A549 (cell line): ENCODE data around the gene ATP10B. TPM values are rescaled to one million over a fixed set of nuclear protein-coding genes. Genes with fewer than 3 reads are reported as not detected.

Experiments
- ATAC-seq, 2 experiments: fragments of 200-7000 bp in 1 of 2; fragments of >200 bp in 1 of 2; cut with Nextera tagmentation in 1 of 2; cut with Tn5 transposase in 1 of 2; 3 replicates each; pipeline versions ENCODE4 v1.8.0 to v1.9.1; 2018 to 2020; ENCODE audit warnings: mild to moderate bottlenecking in 1 of 2, moderate library complexity in 1 of 2
- CTCF ChIA-PET: fragments of 300-600 bp; sonication (Branson Sonifier 250); formaldehyde crosslinking; extraction: SDS; loops from one replicate; lab custom pipeline; 2021; ENCODE audit warnings: antibody characterized with exemption, inconsistent platforms; lab: Yijun Ruan, JAX
- POLR2A ChIA-PET: fragments of 350-600 bp; formaldehyde crosslinking; extraction: SDS; loops from one replicate; lab custom pipeline; 2021; ENCODE audit warnings: antibody characterized with exemption, inconsistent platforms; lab: Yijun Ruan, JAX
- DNase-seq, 2 experiments: peaks; one replicate each; pipeline versions ENCODE4 v3.0.0 to v3.0.0-alpha.2; 2011 to 2016; ENCODE audit warnings: low read depth in 1 of 2, low spot score in 1 of 2
- FAIRE-seq: peaks from 2 replicates; lab custom pipeline; 2011; peaks lifted over from hg19 to GRCh38; lab: Jason Lieb, UNC
- H3K27ac ChIP-seq, 2 experiments: fragments of >200 bp; sonication (Bioruptor Twin); formaldehyde crosslinking; 3 replicates each; pipeline ENCODE4 v1.5.1; 2016 to 2017
- H3K4me1 ChIP-seq: fragments of >200 bp; sonication (Bioruptor Twin); formaldehyde crosslinking; 3 replicates; pipeline ENCODE4 v1.6.1; 2016
- H3K4me2 ChIP-seq: fragments of >200 bp; sonication (Bioruptor Twin); formaldehyde crosslinking; 3 replicates; pipeline ENCODE4 v1.6.1; 2016
- H3K4me3 ChIP-seq: fragments of >200 bp; sonication (Bioruptor Twin); formaldehyde crosslinking; 3 replicates; pipeline ENCODE4 v1.5.1; 2016
- H3K9me3 ChIP-seq: fragments of >200 bp; sonication (Bioruptor Twin); formaldehyde crosslinking; 3 replicates; pipeline ENCODE4 v1.6.1; 2016
- CBX8 ChIP-seq: fragments of 200-600 bp; sonication (generic); IDR thresholded peaks from 2 replicates; pipeline ENCODE4 v1.6.1; 2016
- CHD2 ChIP-seq: fragments of 150-350 bp; IDR thresholded peaks from 2 replicates; pipeline ENCODE4 v1.6.1; 2014; ENCODE audit warnings: low read length; ENCODE audit not compliant: partially characterized antibody
- EHF ChIP-seq: fragments of 250-450 bp; sonication (Bioruptor Pico); IDR thresholded peaks from 2 replicates; pipeline ENCODE4 v1.5.0; 2020; ENCODE audit warnings: mild to moderate bottlenecking
- EHMT2 ChIP-seq: fragments of 200-600 bp; sonication (generic); IDR thresholded peaks from 2 replicates; pipeline ENCODE4 v1.6.1; 2016; ENCODE audit warnings: antibody characterized with exemption, low read depth, mild to moderate bottlenecking, moderate library complexity
- GATA3 ChIP-seq: IDR thresholded peaks from 2 replicates; pipeline ENCODE4 v1.6.1; 2012; ENCODE audit warnings: borderline replicate concordance
- HOXA7 ChIP-seq: fragments of 250-450 bp; sonication (Bioruptor Pico); IDR thresholded peaks from 2 replicates; pipeline ENCODE4 v1.5.0; 2020; ENCODE audit warnings: mild to moderate bottlenecking, moderate library complexity
- HOXB5 ChIP-seq: fragments of 250-450 bp; sonication (Bioruptor Pico); IDR thresholded peaks from 2 replicates; pipeline ENCODE4 v1.5.0; 2020; ENCODE audit warnings: mild to moderate bottlenecking, moderate library complexity
- KDM1A ChIP-seq: fragments of 200-600 bp; sonication (generic); IDR thresholded peaks from 2 replicates; pipeline ENCODE4 v1.6.1; 2016; ENCODE audit warnings: low read depth, mild to moderate bottlenecking
- KDM5A ChIP-seq: fragments of 200-600 bp; sonication (generic); IDR thresholded peaks from 2 replicates; pipeline ENCODE4 v1.6.1; 2016; ENCODE audit warnings: antibody characterized with exemption, mild to moderate bottlenecking
- MYC ChIP-seq: IDR thresholded peaks from 2 replicates; pipeline ENCODE4 v1.6.1; 2012; ENCODE audit warnings: mild to moderate bottlenecking, inconsistent platforms, low read length, improper control_type of control experiment, borderline replicate concordance
- NR3C1 ChIP-seq: fragments of >200 bp; sonication (Bioruptor Twin); formaldehyde crosslinking; IDR thresholded peaks from 3 replicates; pipeline ENCODE4 v1.6.1; 2017
- POLR2AphosphoS2 ChIP-seq: conservative IDR thresholded peaks from 2 replicates; pipeline ENCODE4 v1.6.1; 2012; ENCODE audit warnings: low read length, improper control_type of control experiment, inconsistent platforms
- RAD21 ChIP-seq, 2 experiments: fragments of >200 bp in 1 of 2; sonication (Bioruptor Twin) in 1 of 2; formaldehyde crosslinking in 1 of 2; IDR thresholded peaks in 1 of 2; conservative IDR thresholded peaks in 1 of 2; 2 replicates in 1 of 2; 3 replicates in 1 of 2; pipeline ENCODE4 v1.6.1; 2012 to 2018; ENCODE audit warnings: inconsistent platforms in 1 of 2
- RARB ChIP-seq: fragments of 250-450 bp; sonication (Bioruptor Pico); IDR thresholded peaks from 2 replicates; pipeline ENCODE4 v1.8.0; 2021; ENCODE audit warnings: mild to moderate bottlenecking, moderate library complexity
- RNF2 ChIP-seq: fragments of 200-600 bp; sonication (generic); IDR thresholded peaks from 2 replicates; pipeline ENCODE4 v1.6.1; 2016; ENCODE audit warnings: low read depth, mild to moderate bottlenecking, antibody characterized with exemption, moderate library complexity, borderline replicate concordance
- SREBF2 ChIP-seq: fragments of 450-650 bp; IDR thresholded peaks from 2 replicates; pipeline ENCODE4 v1.6.1; 2014; ENCODE audit warnings: mild to moderate bottlenecking, moderate library complexity
- TFCP2L1 ChIP-seq: fragments of 250-450 bp; sonication (Bioruptor Pico); IDR thresholded peaks from 2 replicates; pipeline ENCODE4 v1.5.0; 2021; ENCODE audit warnings: mild to moderate bottlenecking
- ZSCAN20 ChIP-seq: fragments of 250-450 bp; sonication (Bioruptor Pico); IDR thresholded peaks from 2 replicates; pipeline ENCODE4 v1.8.0; 2022; ENCODE audit warnings: mild to moderate bottlenecking, moderate library complexity
- WGBS: methylation state at CpG from one replicate; pipeline ENCODE4 v1.1.6; 2017; ENCODE audit errors: missing lambda C conversion rate; 5-methylcytosine and 5-hydroxymethylcytosine counted together
- polyA plus RNA-seq, 4 experiments: library from polyadenylated mRNA; depleted of rRNA in 3 of 4; stranded (reverse); fragments of >200 nt; fragmentation: RNase III in 1 of 4; extraction: RNeasy Plus Mini Kit Qiagen cat#74134 plus additional on column Dnase treatment in 1 of 4; gene quantifications; 2 replicates in 3 of 4; 3 replicates in 1 of 4; pipeline ENCODE4 v1.2.3, GENCODE V29; 2011 to 2017
- TF ChIP-seq, protein P1 (sequence below): fragments of 250-450 bp; sonication (Bioruptor Pico); IDR thresholded peaks from 2 replicates; pipeline ENCODE4 v1.5.0; 2021; ENCODE audit warnings: mild to moderate bottlenecking, moderate library complexity, borderline replicate concordance
- TF ChIP-seq, protein P2 (sequence below): fragments of 200-600 bp; sonication (generic); IDR thresholded peaks from 2 replicates; pipeline ENCODE4 v1.6.1; 2016; ENCODE audit warnings: antibody characterized with exemption, mild to moderate bottlenecking, moderate library complexity
- TF ChIP-seq, protein P3 (sequence below): fragments of >200 bp; sonication (Bioruptor Twin); formaldehyde crosslinking; IDR thresholded peaks from 2 replicates; pipeline ENCODE4 v1.6.1; 2016
- TF ChIP-seq, protein P4 (sequence below): fragments of 450-650 bp; IDR thresholded peaks from 2 replicates; pipeline ENCODE4 v1.6.1; 2014; ENCODE audit warnings: antibody characterized with exemption
- TF ChIP-seq, protein P5 (sequence below): IDR thresholded peaks from 2 replicates; pipeline ENCODE4 v1.6.1; 2012

Gene ATP10B
- polyA plus RNA-seq, 2 of the 4 experiments (the other 2 are of a cell fraction), result not detected

DNA sequence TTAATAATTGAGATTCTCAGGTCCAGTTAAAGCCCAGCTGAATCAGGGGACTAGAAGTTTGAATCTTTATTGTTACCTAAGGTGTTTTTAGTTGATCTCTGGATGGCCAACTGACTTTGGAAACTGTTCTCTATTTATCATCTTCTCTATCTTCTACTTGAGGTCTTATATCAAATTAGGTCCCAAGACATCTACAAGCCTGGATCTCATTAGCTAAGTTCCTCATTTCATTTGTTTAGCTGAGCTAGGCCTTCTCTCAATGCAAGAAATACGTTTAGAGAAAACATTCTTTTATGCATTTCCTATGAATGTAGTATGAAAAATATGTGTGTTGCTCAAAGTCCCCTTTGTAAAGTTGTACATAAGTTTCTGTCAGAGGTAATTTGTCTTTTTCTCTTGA is 233.7 kb downstream of the ATP10B start:
- no peak for FAIRE-seq
- Histone ChIP-seq H3K4me1 (no peaks in the 10 kb centered on the region), H3K9me3 (no peaks in the 10 kb centered on the region), H3K27ac (no peak overlapping the region), H3K4me2 (no peak overlapping the region), H3K4me3 (no peak overlapping the region)
- ChIA-PET POLR2A (no interaction called here), CTCF (no interaction called here)
- 0% methylated on average over 1 of the region's 1 CpG for WGBS
- no peak for ATAC-seq
- no peak for TF ChIP-seq HOXB5 (CRISPR knock-in tag)
- TF ChIP-seq EHF, result no peak
- no peak for TF ChIP-seq ZSCAN20
- TF ChIP-seq RARB (CRISPR knock-in tag), result no peak
- no peak for TF ChIP-seq NR3C1
- TF ChIP-seq, protein P1, sequence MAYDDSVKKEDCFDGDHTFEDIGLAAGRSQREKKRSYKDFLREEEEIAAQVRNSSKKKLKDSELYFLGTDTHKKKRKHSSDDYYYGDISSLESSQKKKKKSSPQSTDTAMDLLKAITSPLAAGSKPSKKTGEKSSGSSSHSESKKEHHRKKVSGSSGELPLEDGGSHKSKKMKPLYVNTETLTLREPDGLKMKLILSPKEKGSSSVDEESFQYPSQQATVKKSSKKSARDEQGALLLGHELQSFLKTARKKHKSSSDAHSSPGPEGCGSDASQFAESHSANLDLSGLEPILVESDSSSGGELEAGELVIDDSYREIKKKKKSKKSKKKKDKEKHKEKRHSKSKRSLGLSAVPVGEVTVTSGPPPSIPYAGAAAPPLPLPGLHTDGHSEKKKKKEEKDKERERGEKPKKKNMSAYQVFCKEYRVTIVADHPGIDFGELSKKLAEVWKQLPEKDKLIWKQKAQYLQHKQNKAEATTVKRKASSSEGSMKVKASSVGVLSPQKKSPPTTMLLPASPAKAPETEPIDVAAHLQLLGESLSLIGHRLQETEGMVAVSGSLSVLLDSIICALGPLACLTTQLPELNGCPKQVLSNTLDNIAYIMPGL (CRISPR knock-in tag), result no peak
- no peak for TF ChIP-seq RAD21 (conservative IDR thresholded peaks at IDR 0.05 in 1 of 2, IDR thresholded peaks at IDR 0.05 in 1 of 2)
- TF ChIP-seq, protein P2, sequence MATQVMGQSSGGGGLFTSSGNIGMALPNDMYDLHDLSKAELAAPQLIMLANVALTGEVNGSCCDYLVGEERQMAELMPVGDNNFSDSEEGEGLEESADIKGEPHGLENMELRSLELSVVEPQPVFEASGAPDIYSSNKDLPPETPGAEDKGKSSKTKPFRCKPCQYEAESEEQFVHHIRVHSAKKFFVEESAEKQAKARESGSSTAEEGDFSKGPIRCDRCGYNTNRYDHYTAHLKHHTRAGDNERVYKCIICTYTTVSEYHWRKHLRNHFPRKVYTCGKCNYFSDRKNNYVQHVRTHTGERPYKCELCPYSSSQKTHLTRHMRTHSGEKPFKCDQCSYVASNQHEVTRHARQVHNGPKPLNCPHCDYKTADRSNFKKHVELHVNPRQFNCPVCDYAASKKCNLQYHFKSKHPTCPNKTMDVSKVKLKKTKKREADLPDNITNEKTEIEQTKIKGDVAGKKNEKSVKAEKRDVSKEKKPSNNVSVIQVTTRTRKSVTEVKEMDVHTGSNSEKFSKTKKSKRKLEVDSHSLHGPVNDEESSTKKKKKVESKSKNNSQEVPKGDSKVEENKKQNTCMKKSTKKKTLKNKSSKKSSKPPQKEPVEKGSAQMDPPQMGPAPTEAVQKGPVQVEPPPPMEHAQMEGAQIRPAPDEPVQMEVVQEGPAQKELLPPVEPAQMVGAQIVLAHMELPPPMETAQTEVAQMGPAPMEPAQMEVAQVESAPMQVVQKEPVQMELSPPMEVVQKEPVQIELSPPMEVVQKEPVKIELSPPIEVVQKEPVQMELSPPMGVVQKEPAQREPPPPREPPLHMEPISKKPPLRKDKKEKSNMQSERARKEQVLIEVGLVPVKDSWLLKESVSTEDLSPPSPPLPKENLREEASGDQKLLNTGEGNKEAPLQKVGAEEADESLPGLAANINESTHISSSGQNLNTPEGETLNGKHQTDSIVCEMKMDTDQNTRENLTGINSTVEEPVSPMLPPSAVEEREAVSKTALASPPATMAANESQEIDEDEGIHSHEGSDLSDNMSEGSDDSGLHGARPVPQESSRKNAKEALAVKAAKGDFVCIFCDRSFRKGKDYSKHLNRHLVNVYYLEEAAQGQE, result no peak
- no peak for TF ChIP-seq MYC
- no peak for TF ChIP-seq SREBF2
- TF ChIP-seq EHMT2, result no peak
- TF ChIP-seq CBX8, result no peak
- TF ChIP-seq POLR2AphosphoS2, result no peak
- no peak for TF ChIP-seq TFCP2L1 (CRISPR knock-in tag)
- no peak for TF ChIP-seq KDM5A
- DNase-seq, result no peak

DNA sequence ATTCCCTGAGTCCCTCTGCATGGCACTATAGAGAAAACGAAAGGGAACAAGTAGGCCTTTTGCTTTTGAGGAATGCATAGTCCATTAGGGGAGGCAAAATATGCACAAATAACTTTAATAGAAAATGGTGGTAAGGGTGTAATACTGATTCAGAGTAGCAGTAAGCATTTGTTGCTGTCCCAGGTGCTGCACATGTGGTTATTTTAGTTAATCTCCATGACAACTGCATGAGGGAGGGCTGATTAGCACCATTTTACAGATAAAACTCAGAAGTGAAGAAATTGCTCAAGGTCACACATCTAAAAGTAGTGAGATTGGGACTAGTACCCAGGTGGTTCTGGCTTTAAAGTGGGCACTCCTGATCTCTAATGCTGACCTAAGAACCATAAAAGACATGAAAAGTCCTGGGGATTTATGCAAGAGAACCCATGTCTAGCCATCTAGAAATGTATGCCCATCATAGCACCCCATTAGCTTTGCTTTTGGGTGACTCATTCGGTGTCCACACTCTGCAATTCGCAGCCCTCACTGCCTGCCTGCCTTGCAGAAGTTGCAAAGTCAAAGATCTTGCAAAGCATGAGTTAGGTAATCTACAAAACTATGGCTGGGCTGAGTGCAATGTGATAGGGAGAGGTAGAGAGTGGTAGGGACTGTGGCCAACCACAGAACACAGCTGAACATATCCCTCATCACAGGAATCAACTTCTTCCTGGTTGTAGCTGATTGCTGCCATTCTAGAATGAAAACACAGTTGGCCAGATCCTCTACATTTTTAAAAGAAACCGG is 235.1 kb downstream of the ATP10B start:
- Histone ChIP-seq H3K4me1 (no peaks in the 10 kb centered on the region), H3K4me2 (no peak overlapping the region), H3K9me3 (no peaks in the 10 kb centered on the region), H3K27ac (no peak overlapping the region), H3K4me3 (no peak overlapping the region)
- CTCF ChIA-PET, result no interaction called here
- ATAC-seq, result no peak
- POLR2A ChIA-PET, result no interaction called here
- no peak for DNase-seq
- FAIRE-seq, result no peak
- 2% methylated on average over 4 of the region's 4 CpGs for WGBS
- TF ChIP-seq, protein P1 (CRISPR knock-in tag), result no peak
- TF ChIP-seq, protein P3, sequence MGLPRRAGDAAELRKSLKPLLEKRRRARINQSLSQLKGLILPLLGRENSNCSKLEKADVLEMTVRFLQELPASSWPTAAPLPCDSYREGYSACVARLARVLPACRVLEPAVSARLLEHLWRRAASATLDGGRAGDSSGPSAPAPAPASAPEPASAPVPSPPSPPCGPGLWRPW, result no peak
- TF ChIP-seq SREBF2, result no peak
- TF ChIP-seq, protein P4, sequence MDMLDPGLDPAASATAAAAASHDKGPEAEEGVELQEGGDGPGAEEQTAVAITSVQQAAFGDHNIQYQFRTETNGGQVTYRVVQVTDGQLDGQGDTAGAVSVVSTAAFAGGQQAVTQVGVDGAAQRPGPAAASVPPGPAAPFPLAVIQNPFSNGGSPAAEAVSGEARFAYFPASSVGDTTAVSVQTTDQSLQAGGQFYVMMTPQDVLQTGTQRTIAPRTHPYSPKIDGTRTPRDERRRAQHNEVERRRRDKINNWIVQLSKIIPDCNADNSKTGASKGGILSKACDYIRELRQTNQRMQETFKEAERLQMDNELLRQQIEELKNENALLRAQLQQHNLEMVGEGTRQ, result no peak
- TF ChIP-seq KDM1A, result no peak
- TF ChIP-seq GATA3, result no peak
- TF ChIP-seq HOXA7, result no peak
- TF ChIP-seq RNF2, result no peak
- TF ChIP-seq CHD2, result no peak
- TF ChIP-seq, protein P5, sequence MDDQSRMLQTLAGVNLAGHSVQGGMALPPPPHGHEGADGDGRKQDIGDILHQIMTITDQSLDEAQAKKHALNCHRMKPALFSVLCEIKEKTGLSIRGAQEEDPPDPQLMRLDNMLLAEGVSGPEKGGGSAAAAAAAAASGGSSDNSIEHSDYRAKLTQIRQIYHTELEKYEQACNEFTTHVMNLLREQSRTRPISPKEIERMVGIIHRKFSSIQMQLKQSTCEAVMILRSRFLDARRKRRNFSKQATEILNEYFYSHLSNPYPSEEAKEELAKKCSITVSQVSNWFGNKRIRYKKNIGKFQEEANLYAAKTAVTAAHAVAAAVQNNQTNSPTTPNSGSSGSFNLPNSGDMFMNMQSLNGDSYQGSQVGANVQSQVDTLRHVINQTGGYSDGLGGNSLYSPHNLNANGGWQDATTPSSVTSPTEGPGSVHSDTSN, result no peak
- TF ChIP-seq NR3C1, result no peak
- TF ChIP-seq, protein P2, result no peak; the same call in 1 of the 2 replicates
